Measurements from ENCODE around the gene LTBP1. TPM values are rescaled to one million over a fixed set of nuclear protein-coding genes. Genes with fewer than 3 reads are reported as not detected.
"Not testable (repeated sequence)": the region's sequence is repeated elsewhere in the genome, so short reads cannot be mapped to it uniquely, and the experiment has no call there.

Gene LTBP1
- total RNA-seq, 1 donor from 2014 or later = 327 TPM

GRCh38 chr2:33363325-33364298 lies 416.9 kb downstream of the LTBP1 start:
- Mint-ChIP-seq H3K4me1 (ENCODE audit: unreplicated experiment) (no peaks in the 10 kb centered on the region), H3K27ac (ENCODE audit: unreplicated experiment) (no peak overlapping the region), H3K9me3 (ENCODE audit: unreplicated experiment) (no peaks in the 10 kb centered on the region), H3K36me3 (ENCODE audit: low read depth, unreplicated experiment) (peaks cover 43% of the 10 kb centered on the region), H3K4me3 (ENCODE audit: unreplicated experiment) (no peak overlapping the region), H3K27me3 (ENCODE audit: unreplicated experiment) (peaks cover 3% of the 10 kb centered on the region)
- TF ChIP-seq CTCF (IDR thresholded peaks at IDR 0.05; ENCODE audit: unreplicated experiment) = no peak
- no peak for DNase-seq (ENCODE audit: low spot score)

GRCh38 chr2:33365264-33365970 lies 418.7 kb downstream of the LTBP1 start:
- Mint-ChIP-seq H3K27me3 (ENCODE audit: unreplicated experiment) (peaks cover 3% of the 10 kb centered on the region), H3K27ac (ENCODE audit: unreplicated experiment) (no peak overlapping the region), H3K36me3 (ENCODE audit: low read depth, unreplicated experiment) (peaks cover 50% of the 10 kb centered on the region), H3K9me3 (ENCODE audit: unreplicated experiment) (no peaks in the 10 kb centered on the region), H3K4me1 (ENCODE audit: unreplicated experiment) (no peaks in the 10 kb centered on the region), H3K4me3 (ENCODE audit: unreplicated experiment) (peak overlapping the region; percentile 35)
- no peak for TF ChIP-seq CTCF (IDR thresholded peaks at IDR 0.05; ENCODE audit: unreplicated experiment)
- DNase-seq (ENCODE audit: low spot score) = no peak

- DNase-seq (ENCODE audit: low spot score) = no peak
- Mint-ChIP-seq H3K27ac (ENCODE audit: unreplicated experiment) (no peak overlapping the region), H3K9me3 (ENCODE audit: unreplicated experiment) (no peaks in the 10 kb centered on the region), H3K27me3 (ENCODE audit: unreplicated experiment) (peaks cover 4% of the 10 kb centered on the region), H3K4me1 (ENCODE audit: unreplicated experiment) (no peaks in the 10 kb centered on the region), H3K4me3 (ENCODE audit: unreplicated experiment) (no peak overlapping the region), H3K36me3 (ENCODE audit: low read depth, unreplicated experiment) (peaks cover 54% of the 10 kb centered on the region)
- no peak for TF ChIP-seq CTCF (IDR thresholded peaks at IDR 0.05; ENCODE audit: unreplicated experiment)
Observed at GRCh38 chr2:33366473-33366872, 419.7 kb downstream of the LTBP1 start.

- not testable (repeated sequence) for H3K27me3 Mint-ChIP-seq (ENCODE audit: unreplicated experiment); DNase-seq (ENCODE audit: low spot score); H3K9me3 Mint-ChIP-seq (ENCODE audit: unreplicated experiment); H3K4me3 Mint-ChIP-seq (ENCODE audit: unreplicated experiment); H3K27ac Mint-ChIP-seq (ENCODE audit: unreplicated experiment); H3K4me1 Mint-ChIP-seq (ENCODE audit: unreplicated experiment)
- peaks cover 53% of the 10 kb centered on the region for H3K36me3 Mint-ChIP-seq (ENCODE audit: low read depth, unreplicated experiment)
Observed at GRCh38 chr2:33368524-33368923, 421.8 kb downstream of the LTBP1 start.

- DNase-seq (ENCODE audit: low spot score) = no peak
- H3K27ac Mint-ChIP-seq (ENCODE audit: unreplicated experiment) = no peak overlapping the region
- no peak overlapping the region for H3K4me3 Mint-ChIP-seq (ENCODE audit: unreplicated experiment)
- TF ChIP-seq CTCF (IDR thresholded peaks at IDR 0.05; ENCODE audit: unreplicated experiment) = no peak
- no peaks in the 10 kb centered on the region for H3K9me3 Mint-ChIP-seq (ENCODE audit: unreplicated experiment)
- peaks cover 4% of the 10 kb centered on the region for H3K27me3 Mint-ChIP-seq (ENCODE audit: unreplicated experiment)
- H3K4me1 Mint-ChIP-seq (ENCODE audit: unreplicated experiment) = no peaks in the 10 kb centered on the region
- H3K36me3 Mint-ChIP-seq (ENCODE audit: low read depth, unreplicated experiment) = peaks cover 48% of the 10 kb centered on the region
Observed at GRCh38 chr2:33369191-33369590, 422.4 kb downstream of the LTBP1 start.
